Left ventricle myocardium superior (tissue), 1 donor: ENCODE results near the gene GAS2L1. TPM values are rescaled to one million over a fixed set of nuclear protein-coding genes. Genes with fewer than 3 reads are reported as not detected.
"Not testable (repeated sequence)": the region's sequence is repeated elsewhere in the genome, so short reads cannot be mapped to it uniquely, and the experiment has no call there.

Experiments
- ATAC-seq: fragments of 200-7000 bp; cut with Tn5 transposase; one replicate; pipeline ENCODE4 v1.9.1; 2020; ENCODE audit warnings: mild to moderate bottlenecking, moderate library complexity
- DNase-seq: peaks from one replicate; pipeline ENCODE4 v3.0.0-alpha.2; 2020
- intact Hi-C: fragments of 100-400 bp; cut with micrococcal nuclease; formaldehyde crosslinking; loops from one replicate; pipeline ENCODE4 v1.11.0; 2022
- total RNA-seq: library from RNA; stranded (reverse); fragmentation: NEBNext Ultra II Directional; extraction: Animal tissue kit (Norgen Biotek cat#: 25700); gene quantifications from one replicate; pipeline ENCODE4 v1.2.1, GENCODE V29; 2021
- donor health status: DM: no; HTN: yes; CAD: no; lungs with severe emphysema.

The GAS2L1 gene
- total RNA-seq, 1 donor from 2014 or later: 23.2 TPM

GRCh38 chr22:29336751-29337490 lies 30.5 kb downstream of the GAS2L1 start:
- ATAC-seq: peak; percentile 80
- intact Hi-C loops: no loop called here
- peak; percentile 54 for DNase-seq

GRCh38 chr22:29337631-29338284 lies 31.3 kb downstream of the GAS2L1 start:
- ATAC-seq: no peak
- intact Hi-C loops: no loop called here
- DNase-seq: no peak

GRCh38 chr22:29338398-29338797 lies 31.9 kb downstream of the GAS2L1 start:
- intact Hi-C loops: no loop called here
- DNase-seq: no peak
- no peak for ATAC-seq

GRCh38 chr22:29339381-29340235 lies 33.2 kb downstream of the GAS2L1 start:
- DNase-seq (no peak), ATAC-seq (no peak)
- intact Hi-C loops: no loop called here

- intact Hi-C loops: no loop called here
- DNase-seq: no peak
Measured at GRCh38 chr22:29340566-29340965, 34.1 kb downstream of the GAS2L1 start.

GRCh38 chr22:29341056-29341848 lies 34.8 kb downstream of the GAS2L1 start:
- ATAC-seq (no peak), DNase-seq (no peak)
- intact Hi-C loops: no loop called here

More at GRCh38 chr22:29340566-29340965, 34.1 kb downstream of the GAS2L1 start:
- no peak for ATAC-seq

GRCh38 chr22:29341849-29342127 lies 35.3 kb downstream of the GAS2L1 start:
- DNase-seq (no peak), ATAC-seq (no peak)
- intact Hi-C loops: no loop called here

GRCh38 chr22:29342177-29342576 lies 35.7 kb downstream of the GAS2L1 start:
- ATAC-seq (no peak), DNase-seq (no peak)
- intact Hi-C loops: no loop called here

- ATAC-seq (peak; percentile 4), DNase-seq (no peak)
- intact Hi-C loops: no loop called here
Measured at GRCh38 chr22:29342577-29343312, 36.3 kb downstream of the GAS2L1 start.

GRCh38 chr22:29343313-29343805 lies 36.9 kb downstream of the GAS2L1 start:
- ATAC-seq (peak; percentile 82), DNase-seq (peak; percentile 86)
- intact Hi-C loops: no loop called here

- ATAC-seq (peak; percentile 89), DNase-seq (peak; percentile 88)
- intact Hi-C loops: no loop called here
Measured at GRCh38 chr22:29344137-29344536, 37.7 kb downstream of the GAS2L1 start.

- ATAC-seq, intact Hi-C loops, DNase-seq: not testable (repeated sequence)
Measured at GRCh38 chr22:29344889-29345288, 38.4 kb downstream of the GAS2L1 start.

GRCh38 chr22:29345932-29346331 lies 39.5 kb downstream of the GAS2L1 start:
- intact Hi-C loops: no loop called here
- no peak for DNase-seq
- ATAC-seq: no peak

- peak; percentile 19 for ATAC-seq
- intact Hi-C loops: no loop called here
- DNase-seq: peak; percentile 58
Measured at GRCh38 chr22:29346659-29347058, 40.2 kb downstream of the GAS2L1 start.

- DNase-seq (no peak), ATAC-seq (no peak)
- intact Hi-C loops: no loop called here
Measured at GRCh38 chr22:29348041-29348440, 41.6 kb downstream of the GAS2L1 start.

- intact Hi-C loops: no loop called here
- no peak for DNase-seq
- ATAC-seq: no peak
Measured at GRCh38 chr22:29348956-29349355, 42.5 kb downstream of the GAS2L1 start.

GRCh38 chr22:29351042-29351441 lies 44.6 kb downstream of the GAS2L1 start:
- ATAC-seq (no peak), DNase-seq (no peak)
- intact Hi-C loops: no loop called here

GRCh38 chr22:29351891-29352290 lies 45.4 kb downstream of the GAS2L1 start:
- ATAC-seq (no peak), DNase-seq (no peak)
- intact Hi-C loops: no loop called here

GRCh38 chr22:29352778-29353177 lies 46.3 kb downstream of the GAS2L1 start:
- ATAC-seq: no peak
- intact Hi-C loops: no loop called here
- no peak for DNase-seq
